Activated T-cell treated with anti-CD3 and anti-CD28 coated beads for 48 hours (primary cell): ENCODE measurements around the gene OR8G5.

Source experiments
- DNase-seq: peaks from one replicate; pipeline ENCODE4 v3.0.0-alpha.2; 2020; ENCODE audit warnings: low read depth

OR8G5 gene

DNA sequence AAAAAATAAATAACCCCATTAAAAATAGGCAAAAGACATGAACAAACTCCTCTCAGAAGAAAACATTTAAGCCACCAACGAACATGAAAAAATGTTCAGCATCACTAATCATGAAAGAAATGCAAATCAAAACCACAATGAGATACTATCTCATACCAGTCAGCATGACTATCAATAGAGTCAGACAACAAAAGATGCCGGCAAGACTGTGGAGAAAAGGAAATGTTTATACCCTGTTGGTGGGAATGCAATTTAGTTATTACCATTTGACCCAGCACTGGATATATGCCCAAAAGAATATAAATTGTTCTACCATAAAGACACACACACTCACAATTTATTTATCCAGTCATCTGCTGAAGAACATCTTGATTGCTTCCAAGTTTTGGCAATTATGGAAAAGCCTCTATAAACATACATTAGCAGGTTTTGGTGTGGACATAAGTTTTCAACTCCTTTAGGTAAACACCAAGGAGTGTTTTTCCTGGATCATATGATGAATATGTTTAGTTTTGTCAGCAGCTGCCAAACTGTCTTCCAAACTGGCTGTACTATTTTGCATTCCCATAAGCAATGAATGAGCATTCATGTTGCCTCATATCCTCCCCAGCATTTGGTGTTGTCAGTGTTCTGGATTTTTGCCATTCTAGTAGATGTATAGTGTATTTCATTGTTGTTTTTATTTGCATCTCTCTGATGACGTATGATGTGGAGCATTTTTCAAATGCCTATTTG, 29.6 kb downstream of the OR8G5 start:
- DNase-seq: no peak

GRCh38 chr11:124294687-124295086, 38.5 kb downstream of the OR8G5 start:
- DNase-seq: no peak

GRCh38 chr11:124296016-124296415, 39.8 kb downstream of the OR8G5 start:
- no peak for DNase-seq

- DNase-seq: no peak
Measured at GRCh38 chr11:124297921-124298320, 41.7 kb downstream of the OR8G5 start.

DNA sequence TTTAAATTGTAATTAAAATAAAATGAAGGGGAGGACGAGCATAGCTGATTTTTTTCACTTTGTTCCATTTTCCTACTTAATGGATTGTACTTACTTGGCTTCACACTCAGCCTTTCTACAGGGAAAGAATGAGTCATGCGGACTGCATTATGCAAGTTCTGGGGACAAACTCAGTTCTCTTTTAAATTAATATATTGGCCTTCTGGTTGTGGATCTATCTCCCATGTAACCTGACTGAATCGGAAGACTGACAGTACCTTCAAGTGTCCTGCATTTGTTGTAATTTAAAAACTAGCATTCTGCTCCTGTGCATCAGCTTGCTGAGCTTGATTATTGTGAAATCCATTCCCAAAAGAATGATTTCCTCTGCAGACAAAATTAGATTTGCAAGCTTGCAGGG, 45.4 kb downstream of the OR8G5 start:
- no peak for DNase-seq

DNA sequence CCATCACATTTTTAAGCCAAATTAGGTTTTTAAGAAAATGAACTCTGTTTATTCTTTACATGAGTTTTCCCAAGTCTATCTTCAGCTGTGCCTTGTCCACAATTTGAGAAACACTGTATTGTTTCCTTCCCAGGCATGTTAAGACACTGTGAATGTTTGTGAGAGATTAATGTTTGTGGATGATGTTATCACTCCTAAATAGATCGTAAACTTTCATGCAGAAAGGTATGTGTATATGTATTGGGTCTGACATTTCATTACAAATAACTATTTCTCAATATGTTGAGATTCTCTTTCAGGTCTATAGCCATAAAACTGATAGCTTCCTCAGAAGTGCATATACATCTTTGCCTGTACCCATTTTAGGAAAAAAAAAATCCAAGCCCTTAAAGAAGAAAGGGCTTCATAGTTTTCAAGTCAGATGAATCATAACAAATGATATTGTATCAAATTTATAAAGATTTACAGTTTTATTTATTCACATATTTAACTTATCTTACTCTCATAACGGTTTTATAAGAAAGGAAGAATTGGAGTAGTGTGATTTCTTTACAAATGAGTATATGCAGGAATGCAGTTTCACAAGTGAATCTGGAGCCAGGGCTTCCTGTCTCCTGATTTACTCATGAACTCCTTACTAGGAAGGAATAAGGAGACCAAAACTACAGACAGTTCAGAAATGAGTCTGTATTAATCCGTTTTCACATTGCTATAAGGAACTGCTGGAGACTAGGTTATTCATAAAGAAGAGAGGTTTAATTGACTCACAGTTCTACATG, 46.4 kb downstream of the OR8G5 start:
- no peak for DNase-seq

- no peak for DNase-seq
Measured at GRCh38 chr11:124307093-124307492, 50.9 kb downstream of the OR8G5 start.

- no peak for DNase-seq
Measured at GRCh38 chr11:124310721-124311120, 54.5 kb downstream of the OR8G5 start.

DNA sequence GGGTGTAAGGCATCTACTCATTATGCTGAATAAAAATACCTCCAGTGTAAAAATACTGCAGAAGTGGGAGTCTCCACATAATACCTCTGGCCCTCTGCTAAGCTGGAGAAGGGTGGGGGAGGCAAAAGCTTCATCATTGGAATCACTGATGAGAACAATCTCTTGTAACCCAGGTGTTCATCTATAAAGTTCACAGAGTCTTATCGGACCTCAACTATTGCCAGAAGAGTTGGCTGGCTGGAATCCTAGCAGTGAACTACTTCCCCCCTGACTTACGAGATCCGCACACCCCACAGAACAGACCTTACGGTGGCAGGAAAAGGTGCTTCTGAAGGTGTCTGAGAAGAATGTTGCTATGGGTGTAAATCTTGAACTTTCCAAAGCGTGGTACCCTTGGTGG, 55.1 kb downstream of the OR8G5 start:
- no peak for DNase-seq

- no peak for DNase-seq
Measured at GRCh38 chr11:124311670-124312069, 55.5 kb downstream of the OR8G5 start.

DNA sequence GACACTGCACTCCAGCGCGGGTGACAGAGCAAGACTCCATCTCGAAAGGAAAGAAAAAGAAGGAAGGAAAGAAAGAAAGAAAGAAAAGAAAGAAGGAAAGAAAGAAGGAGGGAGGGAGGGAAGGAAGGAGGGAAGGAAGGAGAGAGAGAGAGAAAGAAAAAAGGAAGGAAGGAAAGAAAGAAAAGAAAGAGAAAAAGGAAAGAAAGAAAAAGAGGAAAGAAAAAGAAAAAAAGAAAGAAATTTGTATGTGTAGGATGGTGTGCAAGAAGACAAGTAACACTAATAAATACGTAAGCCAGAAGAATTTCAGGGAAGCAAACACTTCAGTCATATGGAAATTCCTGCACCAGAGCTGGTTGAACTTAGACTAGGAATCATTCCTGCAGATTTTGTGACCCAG, 57.0 kb downstream of the OR8G5 start:
- DNase-seq: no peak

DNA sequence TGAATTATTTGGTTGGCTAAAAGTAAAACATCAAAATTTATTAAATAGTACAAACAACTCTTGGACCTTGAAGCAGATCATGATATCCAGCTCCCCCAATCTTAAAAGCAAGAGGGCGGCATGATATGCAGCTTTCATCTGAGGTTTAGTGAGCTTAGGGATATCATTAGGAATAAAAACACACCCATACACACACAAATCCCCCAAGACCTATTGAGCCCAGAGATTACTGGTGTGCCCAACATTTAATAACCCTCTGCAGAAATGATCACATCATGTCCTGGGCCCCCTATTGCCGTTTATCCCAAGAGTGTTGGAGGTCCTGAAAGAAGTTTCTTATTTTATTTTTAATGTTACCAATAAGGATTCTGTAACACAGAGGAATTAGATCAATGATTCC, 57.7 kb downstream of the OR8G5 start, which contains the start of gene OR8D1:
Gene OR8D1 (minus strand): TSS at position 101 of the 400 bp plus-strand sequence. CDS start 3,183 bp downstream, outside the sequence.
- no peak for DNase-seq

DNA sequence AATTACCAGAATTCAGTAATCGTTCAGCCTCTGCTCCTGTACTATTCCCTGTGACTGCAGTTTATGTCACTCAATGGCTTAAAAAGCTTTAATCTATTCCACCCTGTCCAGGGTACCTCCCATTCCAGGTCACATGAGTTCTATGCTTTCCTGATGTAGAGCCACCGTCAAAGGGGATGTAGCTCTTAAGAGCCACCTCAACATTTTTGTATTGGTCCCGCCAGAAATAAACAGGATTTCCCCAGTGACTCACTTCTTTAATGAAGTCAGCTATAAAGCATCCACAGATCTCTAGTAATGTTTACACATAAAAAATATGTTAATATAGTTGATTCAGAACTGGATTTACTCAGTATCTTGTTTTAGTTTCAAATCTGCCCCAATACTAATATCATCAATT, 58.9 kb downstream of the OR8G5 start:
- no peak for DNase-seq
